WERI-Rb-1 (cell line): ENCODE data around the gene MBD3L3.
"Not testable (repeated sequence)": the region's sequence is repeated elsewhere in the genome, so short reads cannot be mapped to it uniquely, and the experiment has no call there.

Source experiments
- DNase-seq: peaks from one replicate; pipeline ENCODE4 v3.0.0-alpha.2; 2020
- H3K27ac ChIP-seq: fragments of 250-450 bp; sonication (Bioruptor Pico); 2 replicates; pipeline ENCODE4 v1.5.1; 2020; ENCODE audit warnings: mild to moderate bottlenecking, moderate library complexity
- H3K27me3 ChIP-seq: fragments of 250-450 bp; sonication (Bioruptor Pico); 2 replicates; pipeline ENCODE4 v1.5.1; 2021; ENCODE audit warnings: mild to moderate bottlenecking, low read depth, moderate library complexity; ENCODE audit not compliant: insufficient read depth, severe bottlenecking
- H3K36me3 ChIP-seq: fragments of 250-450 bp; sonication (Bioruptor Pico); 2 replicates; pipeline ENCODE4 v1.5.1; 2020; ENCODE audit warnings: mild to moderate bottlenecking, moderate library complexity
- H3K4me3 ChIP-seq: 2 replicates; pipeline ENCODE4 v1.5.1; 2011; ENCODE audit warnings: low read depth, mild to moderate bottlenecking, control low read depth, low read length
- H3K9me3 ChIP-seq: fragments of 250-450 bp; sonication (Bioruptor Pico); 2 replicates; pipeline ENCODE4 v1.5.1; 2021; ENCODE audit warnings: mild to moderate bottlenecking, moderate library complexity; ENCODE audit not compliant: severe bottlenecking
- CTCF ChIP-seq: IDR thresholded peaks from 2 replicates; pipeline ENCODE4 v1.5.1; 2011; ENCODE audit warnings: low read depth, mild to moderate bottlenecking, control low read depth, inconsistent platforms, low read length

MBD3L3 gene

GRCh38 chr19:7058576-7058975 lies at the start of gene MBD3L3:
Gene MBD3L3 (minus strand): TSS chr19:7058676. CDS start chr19:7058605, 71 bp downstream.
- H3K36me3 ChIP-seq, H3K27ac ChIP-seq, H3K27me3 ChIP-seq, DNase-seq, H3K4me3 ChIP-seq, H3K9me3 ChIP-seq: not testable (repeated sequence)

GRCh38 chr19:7106711-7107657 lies 48.5 kb upstream of the MBD3L3 start:
- Histone ChIP-seq H3K9me3 (no peaks in the 10 kb centered on the region), H3K36me3 (no peaks in the 10 kb centered on the region), H3K27ac (no peak overlapping the region), H3K27me3 (peaks cover 3% of the 10 kb centered on the region), H3K4me3 (no peak overlapping the region)
- TF ChIP-seq CTCF = no peak
- DNase-seq = no peak

- Histone ChIP-seq H3K27me3 (peaks cover 3% of the 10 kb centered on the region), H3K4me3 (no peak overlapping the region), H3K9me3 (no peaks in the 10 kb centered on the region), H3K36me3 (no peaks in the 10 kb centered on the region), H3K27ac (no peak overlapping the region)
- TF ChIP-seq CTCF = no peak
- no peak for DNase-seq
Observed at GRCh38 chr19:7104747-7105447, 46.4 kb upstream of the MBD3L3 start.

- H3K27me3 ChIP-seq = peaks cover 3% of the 10 kb centered on the region
- TF ChIP-seq CTCF = no peak
- H3K27ac ChIP-seq = no peak overlapping the region
- no peaks in the 10 kb centered on the region for H3K9me3 ChIP-seq
- no peak for DNase-seq
- H3K36me3 ChIP-seq = no peaks in the 10 kb centered on the region
- H3K4me3 ChIP-seq = no peak overlapping the region
Observed at GRCh38 chr19:7101498-7102253, 43.2 kb upstream of the MBD3L3 start.

GRCh38 chr19:7099597-7099921 lies 41.1 kb upstream of the MBD3L3 start:
- Histone ChIP-seq H3K27me3 (no peaks in the 10 kb centered on the region), H3K4me3 (peak overlapping the region; percentile 71), H3K9me3 (no peaks in the 10 kb centered on the region), H3K36me3 (no peaks in the 10 kb centered on the region), H3K27ac (peak overlapping the region; percentile 97)
- no peak for TF ChIP-seq CTCF
- no peak for DNase-seq
